ENCODE measurements around the gene APBA2.
A peak's percentile ranks its signal among the peaks of the same experiment; 100 is the strongest.

APBA2 gene

GRCh38 chr15:28911310-28911931 is 25.6 kb downstream of the APBA2 start:
- DNase-seq = peak in 3 of 10 donors; percentile 57 to 71 (median 67)
- intact Hi-C loops (cut with DNase I) = no loop called here

- intact Hi-C loops (cut with DNase I) = no loop called here
- peak in 2 of 10 donors; percentile 64 to 76 for DNase-seq
Measured at GRCh38 chr15:28912422-28912821, 26.6 kb downstream of the APBA2 start.

GRCh38 chr15:28913171-28913765 is 27.5 kb downstream of the APBA2 start:
- intact Hi-C loops (cut with DNase I) = no loop called here
- peak in 3 of 10 donors; percentile 1 to 57 (median 33) for DNase-seq

- intact Hi-C loops (cut with DNase I) = no loop called here
- peak in 2 of 10 donors; percentile 28 to 38 for DNase-seq
Measured at GRCh38 chr15:28914046-28914445, 28.3 kb downstream of the APBA2 start.

- peak in 3 of 10 donors; percentile 68 to 79 (median 74) for DNase-seq
- intact Hi-C loops (cut with DNase I) = no loop called here
Measured at GRCh38 chr15:28914483-28915023, 28.8 kb downstream of the APBA2 start.

GRCh38 chr15:28915041-28915810 is 29.5 kb downstream of the APBA2 start:
- intact Hi-C loops (cut with DNase I) = no loop called here
- DNase-seq = no peak

GRCh38 chr15:28915935-28916334 is 30.2 kb downstream of the APBA2 start:
- DNase-seq = peak in 2 of 10 donors; percentile 43 to 63
- intact Hi-C loops (cut with DNase I) = no loop called here

GRCh38 chr15:28917791-28918140 is 32.0 kb downstream of the APBA2 start:
- DNase-seq = no peak
- intact Hi-C loops (cut with DNase I) = no loop called here

- intact Hi-C loops (cut with DNase I) = no loop called here
Measured at GRCh38 chr15:28918141-28918983, 32.6 kb downstream of the APBA2 start.

GRCh38 chr15:28919201-28919635 is 33.4 kb downstream of the APBA2 start:
- intact Hi-C loops (cut with DNase I) = no loop called here
- DNase-seq = peak in 3 of 10 donors; percentile 5 to 82 (median 71)

More at GRCh38 chr15:28918141-28918983, 32.6 kb downstream of the APBA2 start:
- peak in 2 of 10 donors; percentile 66 to 86 for DNase-seq

GRCh38 chr15:28919679-28920655 is 34.2 kb downstream of the APBA2 start:
- intact Hi-C loops (cut with DNase I) = loop anchor here (10.0 kb wide), 1 partner anchor 175 kb away; no protein-coding TSS in a partner anchor
- DNase-seq = peak in 3 of 10 donors; percentile 4 to 63 (median 39)

GRCh38 chr15:28920781-28921331 is 35.1 kb downstream of the APBA2 start:
- DNase-seq = peak in 3 of 10 donors; percentile 6 to 65 (median 33)
- intact Hi-C loops (cut with DNase I) = loop anchor here (10.0 kb wide), 1 partner anchor 174 kb away; no protein-coding TSS in a partner anchor

GRCh38 chr15:28921336-28921735 is 35.6 kb downstream of the APBA2 start:
- peak in 2 of 10 donors; percentile 32 to 58 for DNase-seq
- intact Hi-C loops (cut with DNase I) = loop anchor here (10.0 kb wide), 1 partner anchor 173 kb away; no protein-coding TSS in a partner anchor

- DNase-seq = peak in 2 of 10 donors; percentile 58 to 89
- intact Hi-C loops (cut with DNase I) = loop anchor here (10.0 kb wide), 1 partner anchor 173 kb away; no protein-coding TSS in a partner anchor
Measured at GRCh38 chr15:28921919-28922706, 36.3 kb downstream of the APBA2 start.

- intact Hi-C loops (cut with DNase I) = loop anchor here (10.0 kb wide), 1 partner anchor 172 kb away; no protein-coding TSS in a partner anchor
- DNase-seq = peak in 2 of 10 donors; percentile 34 to 55
Measured at GRCh38 chr15:28922707-28923012, 36.9 kb downstream of the APBA2 start.

- intact Hi-C loops (cut with DNase I) = loop anchor here (10.0 kb wide), 1 partner anchor 171 kb away; no protein-coding TSS in a partner anchor
- peak in 2 of 10 donors; percentile 47 to 66 for DNase-seq
Measured at GRCh38 chr15:28923726-28924280, 38.0 kb downstream of the APBA2 start.

- DNase-seq = no peak
- intact Hi-C loops (cut with DNase I) = loop anchor here (10.0 kb wide), 1 partner anchor 168 kb away; no protein-coding TSS in a partner anchor
Measured at GRCh38 chr15:28927043-28927442, 41.3 kb downstream of the APBA2 start.

Data from posterior cingulate gyrus (tissue), 11 donors.